ENCODE results near the gene ADCY2.

ADCY2 gene

GRCh38 chr5:7770436-7770835 is 374.5 kb downstream of the ADCY2 start:
- Histone ChIP-seq H3K27me3 (replicated peaks; ENCODE audit: control insufficient read depth, insufficient read depth, low read length) (no peaks in the 10 kb centered on the region), H3K4me3 (replicated peaks; ENCODE audit: low read depth, low read length) (no peak overlapping the region), H3K36me3 (ENCODE audit: control insufficient read depth, insufficient read depth, low read length) (no peaks in the 10 kb centered on the region)
- no peak for DNase-seq (ENCODE audit: extremely low read depth, insufficient read length)
- no peak for TF ChIP-seq CTCF (IDR thresholded peaks at IDR 0.05; ENCODE audit: insufficient read depth, low read length, poor library complexity, severe bottlenecking)

GRCh38 chr5:7772141-7772540 is 376.2 kb downstream of the ADCY2 start:
- H3K36me3 ChIP-seq (ENCODE audit: control insufficient read depth, insufficient read depth, low read length) = no peaks in the 10 kb centered on the region
- H3K27me3 ChIP-seq (replicated peaks; ENCODE audit: control insufficient read depth, insufficient read depth, low read length) = no peaks in the 10 kb centered on the region
- no peak for DNase-seq (ENCODE audit: extremely low read depth, insufficient read length)
- H3K4me3 ChIP-seq (replicated peaks; ENCODE audit: low read depth, low read length) = no peak overlapping the region
- no peak for TF ChIP-seq CTCF (IDR thresholded peaks at IDR 0.05; ENCODE audit: insufficient read depth, low read length, poor library complexity, severe bottlenecking)

GRCh38 chr5:7773178-7773577 is 377.2 kb downstream of the ADCY2 start:
- no peak overlapping the region for H3K4me3 ChIP-seq (replicated peaks; ENCODE audit: low read depth, low read length)
- H3K36me3 ChIP-seq (ENCODE audit: control insufficient read depth, insufficient read depth, low read length) = no peaks in the 10 kb centered on the region
- no peak for TF ChIP-seq CTCF (IDR thresholded peaks at IDR 0.05; ENCODE audit: insufficient read depth, low read length, poor library complexity, severe bottlenecking)
- H3K27me3 ChIP-seq (replicated peaks; ENCODE audit: control insufficient read depth, insufficient read depth, low read length) = no peaks in the 10 kb centered on the region
- no peak for DNase-seq (ENCODE audit: extremely low read depth, insufficient read length)

- no peak overlapping the region for H3K4me3 ChIP-seq (replicated peaks; ENCODE audit: low read depth, low read length)
- no peaks in the 10 kb centered on the region; the same call in 1 of the 2 replicates for H3K27me3 ChIP-seq (replicated peaks; ENCODE audit: control insufficient read depth, insufficient read depth, low read length)
- no peak for DNase-seq (ENCODE audit: extremely low read depth, insufficient read length)
- H3K36me3 ChIP-seq (ENCODE audit: control insufficient read depth, insufficient read depth, low read length) = no peaks in the 10 kb centered on the region
- TF ChIP-seq CTCF (IDR thresholded peaks at IDR 0.05; ENCODE audit: insufficient read depth, low read length, poor library complexity, severe bottlenecking) = no peak
Observed at GRCh38 chr5:7776442-7776841, 380.5 kb downstream of the ADCY2 start.

GRCh38 chr5:7779019-7780005 is 383.4 kb downstream of the ADCY2 start:
- H3K36me3 ChIP-seq (ENCODE audit: control insufficient read depth, insufficient read depth, low read length) = no peaks in the 10 kb centered on the region
- H3K4me3 ChIP-seq (replicated peaks; ENCODE audit: low read depth, low read length) = 0 out of 2 replicates have a peak overlapping the region, but pooled peaks have one; percentile 7
- no peak for DNase-seq (ENCODE audit: extremely low read depth, insufficient read length)
- no peaks in the 10 kb centered on the region; the same call in 1 of the 2 replicates for H3K27me3 ChIP-seq (replicated peaks; ENCODE audit: control insufficient read depth, insufficient read depth, low read length)
- no peak for TF ChIP-seq CTCF (IDR thresholded peaks at IDR 0.05; ENCODE audit: insufficient read depth, low read length, poor library complexity, severe bottlenecking)

All from GM06990 (cell line).